Mesendoderm (in vitro differentiated cells): Measurements from ENCODE around the gene SND1.

Source experiments
- DNase-seq: peaks from one replicate; pipeline ENCODE4 v3.0.0; 2013
- H2AK5ac ChIP-seq: 2 replicates; pipeline ENCODE4 v1.6.1; 2013; ENCODE audit warnings: low read length, inconsistent platforms
- H2BK120ac ChIP-seq: 2 replicates; pipeline ENCODE4 v1.6.1; 2013; ENCODE audit warnings: low read depth, mild to moderate bottlenecking, low read length, moderate library complexity, mixed read lengths
- H2BK15ac ChIP-seq: replicated peaks from 2 replicates; pipeline ENCODE4 v1.6.1; 2013; ENCODE audit warnings: low read depth, mild to moderate bottlenecking, moderate library complexity
- H2BK5ac ChIP-seq: 2 replicates; pipeline ENCODE4 v1.6.1; 2013; ENCODE audit warnings: low read length, inconsistent platforms
- H3K18ac ChIP-seq: 2 replicates; pipeline ENCODE4 v1.6.1; 2013; ENCODE audit warnings: mild to moderate bottlenecking, low read length, mixed read lengths
- H3K23ac ChIP-seq: one replicate; pipeline ENCODE4 v1.6.1; 2013; ENCODE audit warnings: low read length
- H3K27ac ChIP-seq: 2 replicates; pipeline ENCODE4 v1.5.1; 2013; ENCODE audit warnings: low read depth, mild to moderate bottlenecking, inconsistent platforms, low read length, moderate library complexity
- H3K27me3 ChIP-seq: 2 replicates; pipeline ENCODE4 v1.6.1; 2013; ENCODE audit warnings: low read length, control low read depth, mild to moderate bottlenecking, inconsistent platforms; ENCODE audit not compliant: insufficient read depth, poor library complexity
- H3K36me3 ChIP-seq: 2 replicates; pipeline ENCODE4 v1.6.1; 2013; ENCODE audit warnings: low read length, inconsistent platforms; ENCODE audit not compliant: control insufficient read depth, insufficient read depth
- H3K4ac ChIP-seq: one replicate; pipeline ENCODE4 v1.6.1; 2013; ENCODE audit warnings: low read depth, mild to moderate bottlenecking, low read length, moderate library complexity
- H3K4me1 ChIP-seq: 2 replicates; pipeline ENCODE4 v1.6.1; 2013; ENCODE audit warnings: low read depth, low read length, inconsistent platforms; ENCODE audit not compliant: control insufficient read depth
- H3K4me2 ChIP-seq: 2 replicates; pipeline ENCODE4 v1.6.1; 2013; ENCODE audit warnings: low read length
- H3K4me3 ChIP-seq: 2 replicates; pipeline ENCODE4 v1.5.1; 2013; ENCODE audit warnings: mild to moderate bottlenecking, low read length
- H3K56ac ChIP-seq: one replicate; pipeline ENCODE4 v1.6.1; 2013; ENCODE audit warnings: low read length
- H3K79me1 ChIP-seq: 2 replicates; pipeline ENCODE4 v1.6.1; 2013; ENCODE audit warnings: low read length, inconsistent platforms
- H3K79me2 ChIP-seq: 2 replicates; pipeline ENCODE4 v1.6.1; 2013; ENCODE audit warnings: mild to moderate bottlenecking, low read length; ENCODE audit not compliant: control insufficient read depth, insufficient read depth
- H3K9ac ChIP-seq: 2 replicates; pipeline ENCODE4 v1.6.1; 2013; ENCODE audit warnings: low read length, inconsistent platforms
- H4K5ac ChIP-seq: one replicate; pipeline ENCODE4 v1.6.1; 2013; ENCODE audit warnings: low read length
- H4K8ac ChIP-seq: one replicate; pipeline ENCODE4 v1.6.1; 2013; ENCODE audit warnings: low read depth, mild to moderate bottlenecking, control low read depth, low read length, moderate library complexity
- WGBS: extraction: QIAGEN DNeasy Blood & Tissue Kit; methylation state at CpG from one replicate; pipeline ENCODE4 v1.1.7; 2013; ENCODE audit warnings: low lambda C conversion rate, missing lambda C conversion rate; ENCODE audit not compliant: insufficient coverage; ENCODE audit errors: extremely low coverage; 5-methylcytosine and 5-hydroxymethylcytosine counted together

The SND1 gene

GRCh38 chr7:127647636-127648035 lies 4.4 kb upstream of the SND1 start:
- no peak overlapping the region for H4K5ac ChIP-seq
- no peak overlapping the region for H3K56ac ChIP-seq
- no peak overlapping the region for H3K4me3 ChIP-seq
- no peaks in the 10 kb centered on the region for H3K4me1 ChIP-seq
- no peak overlapping the region for H2BK5ac ChIP-seq
- no peak overlapping the region for H3K18ac ChIP-seq
- no peak overlapping the region for H4K8ac ChIP-seq
- no peak overlapping the region for H3K23ac ChIP-seq
- H3K4ac ChIP-seq: no peak overlapping the region
- no peak overlapping the region for H2AK5ac ChIP-seq
- H3K36me3 ChIP-seq: no peaks in the 10 kb centered on the region
- no peaks in the 10 kb centered on the region for H3K27me3 ChIP-seq
- WGBS: no CpG with 5 or more reads among the region's 8 CpGs
- H3K27ac ChIP-seq: no peak overlapping the region
- H3K79me2 ChIP-seq: peaks cover 6% of the 10 kb centered on the region
- no peaks in the 10 kb centered on the region for H3K79me1 ChIP-seq
- H3K9ac ChIP-seq: no peak overlapping the region
- H2BK15ac ChIP-seq: no peak overlapping the region
- H2BK120ac ChIP-seq: no peak overlapping the region
- H3K4me2 ChIP-seq: no peak overlapping the region
- DNase-seq: no peak

- Histone ChIP-seq H3K4me3 (no peak overlapping the region), H3K9ac (no peak overlapping the region), H2BK120ac (no peak overlapping the region), H3K4me2 (no peak overlapping the region), H3K4ac (no peak overlapping the region), H3K4me1 (no peaks in the 10 kb centered on the region), H2BK5ac (no peak overlapping the region), H3K79me2 (peaks cover 20% of the 10 kb centered on the region), H2BK15ac (no peak overlapping the region), H3K79me1 (peaks cover 3% of the 10 kb centered on the region), H3K36me3 (no peaks in the 10 kb centered on the region), H4K8ac (no peak overlapping the region), H3K23ac (no peak overlapping the region), H2AK5ac (no peak overlapping the region), H4K5ac (no peak overlapping the region), H3K27ac (no peak overlapping the region), H3K18ac (no peak overlapping the region), H3K56ac (no peak overlapping the region), H3K27me3 (no peaks in the 10 kb centered on the region)
- DNase-seq: no peak
- WGBS: no CpG with 5 or more reads among the region's 2 CpGs
These were observed 3.0 kb upstream of the SND1 start for GRCh38 chr7:127648986-127649385.

- WGBS: no CpG with 5 or more reads among the region's 29 CpGs
- H3K36me3 ChIP-seq: no peaks in the 10 kb centered on the region
- no peak overlapping the region for H2BK15ac ChIP-seq
- H3K23ac ChIP-seq: peak overlapping the region; percentile 83
- H3K56ac ChIP-seq: peak overlapping the region; percentile 97
- no peaks in the 10 kb centered on the region for H3K27me3 ChIP-seq
- peak overlapping the region; percentile 74 for H3K4me3 ChIP-seq
- DNase-seq: peak; percentile 89
- peak overlapping the region; percentile 29 for H4K8ac ChIP-seq
- no peak overlapping the region for H2AK5ac ChIP-seq
- peak overlapping the region; percentile 96 for H3K4me2 ChIP-seq
- peak overlapping the region; percentile 78 for H3K18ac ChIP-seq
- peaks cover 9% of the 10 kb centered on the region for H3K79me1 ChIP-seq
- peak overlapping the region; percentile 84 for H4K5ac ChIP-seq
- peak overlapping the region; percentile 97 for H3K9ac ChIP-seq
- peak overlapping the region; percentile 47 for H2BK120ac ChIP-seq
- H3K4ac ChIP-seq: peak overlapping the region; percentile 78
- peak overlapping the region; percentile 78 for H2BK5ac ChIP-seq
- peaks cover 40% of the 10 kb centered on the region for H3K79me2 ChIP-seq
- H3K4me1 ChIP-seq: peaks cover 7% of the 10 kb centered on the region
- peak overlapping the region; percentile 63 for H3K27ac ChIP-seq
These were observed 993 bp upstream of the SND1 start for GRCh38 chr7:127650847-127651555.

GRCh38 chr7:127652333-127653248 lies 597 bp downstream of the SND1 start:
- no peak overlapping the region for H2BK120ac ChIP-seq
- H4K8ac ChIP-seq: no peak overlapping the region
- H4K5ac ChIP-seq: no peak overlapping the region
- peak; percentile 60 for DNase-seq
- peak overlapping the region; percentile 68 for H3K23ac ChIP-seq
- no peak overlapping the region for H2BK15ac ChIP-seq
- H3K4me1 ChIP-seq: peaks cover 7% of the 10 kb centered on the region
- H3K36me3 ChIP-seq: no peaks in the 10 kb centered on the region
- peak overlapping the region; percentile 74 for H3K4ac ChIP-seq
- peak overlapping the region; percentile 35 for H2AK5ac ChIP-seq
- H3K18ac ChIP-seq: no peak overlapping the region
- peaks cover 11% of the 10 kb centered on the region for H3K79me1 ChIP-seq
- no CpG with 5 or more reads among the region's 38 CpGs for WGBS
- H3K79me2 ChIP-seq: peaks cover 53% of the 10 kb centered on the region
- peak overlapping the region; percentile 100 for H3K9ac ChIP-seq
- H2BK5ac ChIP-seq: peak overlapping the region; percentile 81
- H3K27me3 ChIP-seq: no peaks in the 10 kb centered on the region
- H3K56ac ChIP-seq: peak overlapping the region; percentile 100
- H3K4me3 ChIP-seq: peak overlapping the region; percentile 99
- peak overlapping the region; percentile 49 for H3K27ac ChIP-seq
- H3K4me2 ChIP-seq: peak overlapping the region; percentile 91

GRCh38 chr7:127653396-127653795 lies 1.4 kb downstream of the SND1 start:
- WGBS: no CpG with 5 or more reads among the region's 4 CpGs
- peak overlapping the region; percentile 57 for H3K4me2 ChIP-seq
- H3K4ac ChIP-seq: no peak overlapping the region
- H2BK5ac ChIP-seq: no peak overlapping the region
- peaks cover 60% of the 10 kb centered on the region for H3K79me2 ChIP-seq
- no peak overlapping the region for H3K23ac ChIP-seq
- H3K36me3 ChIP-seq: no peaks in the 10 kb centered on the region
- no peak overlapping the region for H4K8ac ChIP-seq
- H3K9ac ChIP-seq: peak overlapping the region; percentile 100
- no peak overlapping the region for H2BK15ac ChIP-seq
- H3K4me3 ChIP-seq: peak overlapping the region; percentile 99
- DNase-seq: no peak
- no peak overlapping the region for H4K5ac ChIP-seq
- H3K27me3 ChIP-seq: no peaks in the 10 kb centered on the region
- no peak overlapping the region for H2BK120ac ChIP-seq
- no peak overlapping the region for H3K56ac ChIP-seq
- H2AK5ac ChIP-seq: no peak overlapping the region
- peaks cover 7% of the 10 kb centered on the region for H3K4me1 ChIP-seq
- no peak overlapping the region for H3K27ac ChIP-seq
- peaks cover 11% of the 10 kb centered on the region for H3K79me1 ChIP-seq
- no peak overlapping the region for H3K18ac ChIP-seq
